Measurements from ENCODE around the gene ZNF865. TPM values are rescaled to one million over a fixed set of nuclear protein-coding genes. Genes with fewer than 3 reads are reported as not detected.

The ZNF865 gene
- polyA plus RNA-seq, 1 donor from 2014 or later: 1.7 TPM

GRCh38 chr19:55576746-55577145 is 28.7 kb upstream of the ZNF865 start:
- no peaks in the 10 kb centered on the region for H3K36me3 ChIP-seq (ENCODE audit: insufficient read depth, low read length)
- TF ChIP-seq REST (IDR thresholded peaks at IDR 0.05; ENCODE audit: borderline replicate concordance): no peak
- TF ChIP-seq POLR2AphosphoS5 (IDR thresholded peaks at IDR 0.05): no peak
- TF ChIP-seq CTCF (IDR thresholded peaks at IDR 0.05; ENCODE audit: poor library complexity, severe bottlenecking): no peak
- no peak for TF ChIP-seq SMC3 (conservative IDR thresholded peaks at IDR 0.05; ENCODE audit: poor library complexity)
- no peaks in the 10 kb centered on the region for H3F3A ChIP-seq (ENCODE audit: insufficient read depth, low read length, poor library complexity, severe bottlenecking)
- no peaks in the 10 kb centered on the region for H3K9me2 ChIP-seq (ENCODE audit: insufficient read depth, low read length)
- no peaks in the 10 kb centered on the region for H3K27me3 ChIP-seq (ENCODE audit: insufficient read depth, low read depth, low read length)
- H4K20me1 ChIP-seq (ENCODE audit: insufficient read depth): no peaks in the 10 kb centered on the region
- H3K4me3 ChIP-seq (ENCODE audit: low read length): no peak overlapping the region
- no peaks in the 10 kb centered on the region for H3K9me3 ChIP-seq (ENCODE audit: low read length)
- H3K79me2 ChIP-seq (replicated peaks; ENCODE audit: insufficient read depth, low read length): peaks cover 21% of the 10 kb centered on the region
- H3K27ac ChIP-seq (ENCODE audit: low read length): no peak overlapping the region
- H3K4me2 ChIP-seq (ENCODE audit: low read length): no peak overlapping the region
- no peak overlapping the region for H2AFZ ChIP-seq (ENCODE audit: low read depth, low read length)
- H3K9ac ChIP-seq (ENCODE audit: low read length): no peak overlapping the region

- H3K9ac ChIP-seq (ENCODE audit: low read length): no peak overlapping the region
- H3K36me3 ChIP-seq (ENCODE audit: insufficient read depth, low read length): no peaks in the 10 kb centered on the region
- H2AFZ ChIP-seq (ENCODE audit: low read depth, low read length): no peak overlapping the region
- no peaks in the 10 kb centered on the region for H3K9me3 ChIP-seq (ENCODE audit: low read length)
- H4K20me1 ChIP-seq (ENCODE audit: insufficient read depth): no peaks in the 10 kb centered on the region
- H3F3A ChIP-seq (ENCODE audit: insufficient read depth, low read length, poor library complexity, severe bottlenecking): no peaks in the 10 kb centered on the region
- no peak overlapping the region for H3K4me2 ChIP-seq (ENCODE audit: low read length)
- H3K27ac ChIP-seq (ENCODE audit: low read length): no peak overlapping the region
- H3K27me3 ChIP-seq (ENCODE audit: insufficient read depth, low read depth, low read length): no peaks in the 10 kb centered on the region
- TF ChIP-seq REST (IDR thresholded peaks at IDR 0.05; ENCODE audit: borderline replicate concordance) (no peak), CTCF (IDR thresholded peaks at IDR 0.05; ENCODE audit: poor library complexity, severe bottlenecking) (no peak), POLR2AphosphoS5 (IDR thresholded peaks at IDR 0.05) (no peak), EP300 (conservative IDR thresholded peaks at IDR 0.05; ENCODE audit: poor library complexity, severe bottlenecking) (no peak), SMC3 (conservative IDR thresholded peaks at IDR 0.05; ENCODE audit: poor library complexity) (no peak), RAD21 (conservative IDR thresholded peaks at IDR 0.05) (no peak), MXI1 (conservative IDR thresholded peaks at IDR 0.05; ENCODE audit: poor library complexity, severe bottlenecking) (no peak)
- peaks cover 21% of the 10 kb centered on the region for H3K79me2 ChIP-seq (replicated peaks; ENCODE audit: insufficient read depth, low read length)
- H3K9me2 ChIP-seq (ENCODE audit: insufficient read depth, low read length): no peaks in the 10 kb centered on the region
- H3K4me3 ChIP-seq (ENCODE audit: low read length): no peak overlapping the region
These were observed 27.3 kb upstream of the ZNF865 start for GRCh38 chr19:55578031-55578760.
